ENCODE measurements around the gene FGGY.
"Not testable (repeated sequence)": the region's sequence is repeated elsewhere in the genome, so short reads cannot be mapped to it uniquely, and the experiment has no call there.

Gene FGGY

DNA sequence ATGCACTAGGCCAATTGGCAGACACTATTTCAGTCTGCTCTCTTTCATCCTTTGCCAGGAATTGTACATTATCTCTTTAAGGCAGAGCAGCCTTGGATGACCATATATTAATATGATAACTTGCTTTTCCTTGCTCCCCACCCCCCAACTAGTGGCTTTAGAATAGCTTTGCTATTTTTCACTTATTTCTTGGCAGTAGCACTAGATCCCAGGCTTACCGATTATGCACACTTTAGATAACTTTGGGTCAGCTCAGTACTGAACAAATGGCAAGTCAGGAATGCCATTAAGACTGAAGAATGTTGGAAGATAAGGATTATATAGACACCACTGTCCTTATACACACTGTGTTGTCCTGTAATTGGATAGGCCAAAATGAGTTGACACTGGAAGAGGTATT lies 146.4 kb downstream of the FGGY start:
- DNase-seq (ENCODE audit: low read depth), result no peak

DNA sequence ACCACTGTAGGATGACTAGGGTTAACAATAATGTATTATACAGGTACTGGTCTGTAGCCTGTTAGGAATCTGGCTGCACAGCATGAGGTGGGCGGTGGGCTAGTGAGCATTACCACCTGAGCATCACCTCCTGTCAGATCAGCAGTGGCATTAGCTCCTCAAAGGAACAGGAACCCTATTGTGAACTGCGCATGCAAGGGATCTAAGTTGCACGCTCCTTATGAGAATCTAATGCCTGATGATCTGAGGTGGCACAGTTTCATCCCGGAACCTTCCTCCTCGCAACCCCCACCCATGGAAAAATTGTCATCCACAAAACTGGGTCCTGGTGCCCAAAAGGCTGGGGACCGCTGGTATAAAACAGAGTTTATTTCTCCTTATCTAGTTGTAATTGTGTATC lies 147.6 kb downstream of the FGGY start:
- DNase-seq (ENCODE audit: low read depth), result no peak

- DNase-seq (ENCODE audit: low read depth), result no peak
Measured at GRCh38 chr1:59445040-59445439, 148.1 kb downstream of the FGGY start.

DNA sequence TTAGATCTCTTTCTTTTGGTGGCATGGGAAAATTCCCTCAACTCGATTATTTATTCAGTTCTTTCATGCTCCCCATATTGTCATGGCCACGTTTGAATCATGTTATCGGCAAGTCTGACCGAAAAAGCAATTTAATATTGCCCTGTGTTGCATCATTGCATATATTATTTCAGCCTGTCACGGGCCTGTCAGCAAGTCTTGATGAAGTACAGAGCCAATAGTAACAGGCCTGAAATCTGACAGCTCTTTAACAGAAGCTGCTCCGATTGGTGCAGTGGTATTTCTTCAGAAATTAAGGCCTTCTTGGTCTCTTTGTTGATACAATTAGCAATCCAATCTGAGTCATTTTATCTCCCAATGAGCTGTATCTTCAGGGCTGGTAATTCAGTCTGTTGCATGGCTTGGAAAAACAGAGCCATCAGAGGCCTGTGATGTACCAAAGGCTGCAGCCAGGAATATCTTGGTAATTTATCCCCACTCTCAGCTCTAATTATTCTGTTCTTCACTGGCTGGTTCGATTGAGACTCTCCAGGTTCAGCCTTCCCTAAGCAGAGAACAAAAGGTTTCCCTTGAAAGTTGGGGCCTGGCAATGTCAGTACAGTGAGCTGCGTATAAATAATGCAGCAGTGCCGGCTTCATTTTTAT lies 149.5 kb downstream of the FGGY start:
- no peak for DNase-seq (ENCODE audit: low read depth)

DNA sequence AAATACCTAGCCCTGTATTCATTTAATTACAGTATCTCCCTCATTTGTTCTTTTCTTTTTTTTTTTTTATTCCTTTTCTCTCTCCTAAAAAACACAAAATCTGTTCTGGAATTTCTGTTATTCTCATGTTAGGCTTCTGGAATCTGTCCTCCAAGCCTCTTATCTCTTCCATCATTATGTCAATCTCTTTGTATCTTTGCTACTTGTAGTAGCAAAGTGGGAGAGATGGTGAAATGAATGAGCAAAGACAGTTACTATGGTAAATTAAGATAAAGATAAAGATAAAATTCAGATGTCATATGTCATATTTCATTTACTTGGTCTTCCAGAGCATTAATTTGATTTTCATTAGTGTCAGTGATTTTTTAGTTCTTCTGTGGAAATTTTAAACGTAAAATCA lies 155.1 kb downstream of the FGGY start:
- DNase-seq (ENCODE audit: low read depth), result no peak

GRCh38 chr1:59452559-59452958 lies 155.7 kb downstream of the FGGY start:
- no peak for DNase-seq (ENCODE audit: low read depth)

GRCh38 chr1:59453297-59453968 lies 156.5 kb downstream of the FGGY start:
- DNase-seq (ENCODE audit: low read depth), result no peak

- DNase-seq (ENCODE audit: low read depth), result no peak
Measured at GRCh38 chr1:59455206-59455605, 158.3 kb downstream of the FGGY start.

DNA sequence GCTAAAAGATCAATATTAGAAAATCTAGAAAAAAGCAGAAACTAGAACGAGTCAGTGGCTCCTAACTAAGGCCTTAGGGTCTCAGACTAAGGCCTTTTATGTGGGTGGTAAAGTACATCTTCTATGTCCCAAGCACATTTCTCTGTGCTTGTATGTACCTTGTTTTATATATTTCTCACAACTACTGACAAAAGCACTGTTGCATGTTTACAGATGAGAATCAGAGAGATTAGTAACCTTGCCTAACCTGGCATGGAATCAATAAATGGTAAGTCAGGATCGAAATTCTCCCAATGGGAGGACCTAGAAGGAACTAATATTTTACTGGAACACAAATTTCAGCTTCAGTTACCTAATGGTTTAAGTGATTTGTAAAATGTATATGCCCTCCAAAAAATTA lies 160.9 kb downstream of the FGGY start:
- no peak for DNase-seq (ENCODE audit: low read depth)

DNA sequence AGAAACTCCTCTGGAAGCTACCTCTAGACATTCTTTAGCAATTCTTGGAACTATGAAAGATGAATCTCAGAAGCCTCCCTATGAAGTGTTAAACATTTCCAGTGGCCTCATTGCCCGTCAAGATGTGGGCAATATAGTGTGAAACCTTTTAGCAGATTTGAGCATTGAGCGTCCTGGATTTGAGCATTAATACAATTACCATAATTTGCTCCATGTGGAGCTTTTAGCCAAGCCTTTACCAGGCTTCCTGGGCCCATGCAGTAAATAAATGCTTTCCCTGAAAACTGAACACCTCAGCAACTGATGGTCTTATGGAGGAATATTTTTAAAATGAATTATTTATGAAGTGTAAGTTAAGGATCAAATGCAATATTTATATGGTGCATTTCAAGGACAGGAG lies 162.0 kb downstream of the FGGY start:
- no peak for DNase-seq (ENCODE audit: low read depth)

DNA sequence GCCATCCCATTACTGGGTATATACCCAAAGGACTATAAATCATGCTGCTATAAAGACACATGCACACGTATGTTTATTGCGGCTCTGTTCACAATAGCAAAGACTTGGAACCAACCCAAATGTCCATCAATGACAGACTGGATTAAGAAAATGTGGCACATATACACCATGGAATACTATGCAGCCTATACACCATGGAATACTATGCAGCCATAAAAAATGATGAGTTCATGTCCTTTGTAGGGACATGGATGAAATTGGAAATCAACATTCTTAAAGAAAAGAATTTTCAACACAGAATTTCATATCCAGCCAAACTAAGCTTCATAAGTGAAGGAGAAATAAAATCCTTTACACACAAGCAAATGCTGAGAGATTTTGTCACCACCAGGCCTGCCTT lies 166.0 kb downstream of the FGGY start:
- not testable (repeated sequence) for DNase-seq (ENCODE audit: low read depth)

GRCh38 chr1:59465478-59465877 lies 168.6 kb downstream of the FGGY start:
- not testable (repeated sequence) for DNase-seq (ENCODE audit: low read depth)

GRCh38 chr1:59468828-59469428 lies 172.0 kb downstream of the FGGY start:
- no peak for DNase-seq (ENCODE audit: low read depth)

DNA sequence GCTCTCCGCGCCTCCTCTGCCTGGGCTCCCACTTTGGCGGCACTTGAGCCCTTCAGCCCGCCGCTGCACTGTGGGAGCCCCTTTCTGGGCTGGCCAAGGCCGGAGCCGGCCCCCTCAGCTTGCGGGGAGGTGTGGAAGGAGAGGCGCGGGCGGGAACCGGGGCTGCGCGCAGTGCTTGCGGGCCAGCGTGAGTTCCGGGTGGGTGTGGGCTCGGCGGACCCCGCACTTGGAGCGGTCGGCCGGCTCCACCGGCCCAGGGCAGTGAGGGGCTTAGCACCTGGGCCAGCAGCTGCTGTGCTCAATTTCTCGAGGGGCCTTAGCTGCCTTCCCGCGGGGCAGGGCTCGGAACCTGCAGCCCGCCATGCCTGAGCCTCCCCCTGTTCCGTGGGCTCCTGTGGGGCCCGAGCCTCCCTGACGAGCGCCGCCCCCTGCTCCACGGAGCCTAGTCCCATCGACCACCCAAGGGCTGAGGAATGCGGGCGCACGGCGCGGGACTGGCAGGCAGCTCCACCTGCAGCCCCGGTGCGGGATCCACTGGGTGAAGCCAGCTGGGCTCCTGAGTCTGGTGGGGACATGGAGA lies 175.2 kb downstream of the FGGY start:
- not testable (repeated sequence) for DNase-seq (ENCODE audit: low read depth)

DNA sequence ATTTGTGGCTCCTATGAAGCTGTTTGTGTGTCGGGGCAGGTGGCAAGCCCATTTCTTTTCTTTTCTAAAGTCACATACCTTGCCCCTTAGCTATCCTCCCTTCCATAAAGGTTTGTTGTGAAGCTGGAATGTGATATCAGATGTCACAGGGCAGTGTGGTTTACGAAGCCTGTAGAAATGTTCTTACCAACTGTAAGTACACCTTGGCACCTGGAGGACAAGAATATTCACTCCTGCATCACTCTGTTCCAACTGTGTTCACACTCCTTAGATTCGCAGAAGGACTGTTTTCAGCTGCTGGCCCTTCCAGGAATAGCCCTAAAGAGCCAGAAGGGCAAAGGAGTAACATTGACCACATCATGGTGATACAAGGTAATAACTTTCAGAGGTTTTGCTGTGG lies 176.9 kb downstream of the FGGY start:
- no peak for DNase-seq (ENCODE audit: low read depth)

DNA sequence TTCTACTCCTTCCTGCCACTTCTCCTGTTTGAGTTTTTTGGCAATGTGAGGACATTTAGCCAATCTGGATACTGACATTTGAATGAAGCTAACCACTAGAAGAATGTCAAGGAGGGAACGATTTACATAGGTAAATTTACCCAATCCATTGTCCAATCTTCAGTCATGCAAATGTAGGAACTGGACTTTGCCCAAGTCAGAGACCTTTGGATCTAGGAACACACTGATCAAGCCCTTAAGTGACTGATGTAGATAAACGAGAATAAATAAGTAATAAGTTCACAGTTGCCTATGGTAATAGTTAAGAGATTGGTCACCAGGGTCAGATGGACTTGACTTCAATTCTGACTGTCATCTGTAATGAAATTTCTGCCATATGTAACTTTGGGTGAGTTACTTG lies 177.6 kb downstream of the FGGY start:
- DNase-seq (ENCODE audit: low read depth), result no peak

DNA sequence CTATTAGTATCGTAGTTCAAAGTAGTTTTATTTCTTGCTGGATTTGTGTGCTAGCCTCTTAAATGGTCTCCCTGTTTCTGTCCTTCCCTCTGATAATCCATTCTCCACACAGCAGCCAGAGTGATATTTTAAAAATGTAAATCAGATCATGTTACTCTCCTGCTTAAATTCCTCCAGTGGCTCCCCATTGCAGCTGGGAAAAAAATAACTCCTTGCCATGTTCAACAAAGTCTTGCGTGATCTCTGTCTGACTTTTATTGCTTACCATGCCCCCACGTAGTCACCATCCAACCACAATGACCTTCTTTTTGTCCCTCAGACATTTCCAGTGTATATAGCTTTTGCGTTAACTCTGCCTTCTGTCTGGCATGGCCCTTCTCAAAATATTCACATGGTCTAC lies 178.8 kb downstream of the FGGY start:
- DNase-seq (ENCODE audit: low read depth), result no peak

GRCh38 chr1:59477286-59477685 lies 180.4 kb downstream of the FGGY start:
- no peak for DNase-seq (ENCODE audit: low read depth)

DNA sequence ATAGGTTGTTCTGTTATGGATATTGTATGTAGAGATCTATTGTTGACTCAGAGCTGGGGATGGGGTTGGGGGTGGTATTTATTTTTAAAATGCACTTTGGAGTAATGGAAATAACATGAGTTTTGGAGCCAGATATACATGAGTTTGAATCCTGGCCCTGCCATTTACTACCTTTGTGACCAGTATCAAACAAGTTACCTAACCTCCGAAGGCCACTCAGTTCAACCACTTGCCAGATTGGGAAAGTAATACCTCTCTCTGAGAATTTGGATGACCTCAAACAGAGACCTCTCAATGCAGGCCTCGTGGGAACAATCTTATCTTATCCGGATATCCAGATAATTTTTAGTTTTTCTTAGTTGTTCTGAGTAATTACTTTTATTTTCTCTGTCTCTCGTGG lies 181.0 kb downstream of the FGGY start:
- DNase-seq (ENCODE audit: low read depth), result no peak

GRCh38 chr1:59478822-59479221 lies 181.9 kb downstream of the FGGY start:
- DNase-seq (ENCODE audit: low read depth), result no peak

DNA sequence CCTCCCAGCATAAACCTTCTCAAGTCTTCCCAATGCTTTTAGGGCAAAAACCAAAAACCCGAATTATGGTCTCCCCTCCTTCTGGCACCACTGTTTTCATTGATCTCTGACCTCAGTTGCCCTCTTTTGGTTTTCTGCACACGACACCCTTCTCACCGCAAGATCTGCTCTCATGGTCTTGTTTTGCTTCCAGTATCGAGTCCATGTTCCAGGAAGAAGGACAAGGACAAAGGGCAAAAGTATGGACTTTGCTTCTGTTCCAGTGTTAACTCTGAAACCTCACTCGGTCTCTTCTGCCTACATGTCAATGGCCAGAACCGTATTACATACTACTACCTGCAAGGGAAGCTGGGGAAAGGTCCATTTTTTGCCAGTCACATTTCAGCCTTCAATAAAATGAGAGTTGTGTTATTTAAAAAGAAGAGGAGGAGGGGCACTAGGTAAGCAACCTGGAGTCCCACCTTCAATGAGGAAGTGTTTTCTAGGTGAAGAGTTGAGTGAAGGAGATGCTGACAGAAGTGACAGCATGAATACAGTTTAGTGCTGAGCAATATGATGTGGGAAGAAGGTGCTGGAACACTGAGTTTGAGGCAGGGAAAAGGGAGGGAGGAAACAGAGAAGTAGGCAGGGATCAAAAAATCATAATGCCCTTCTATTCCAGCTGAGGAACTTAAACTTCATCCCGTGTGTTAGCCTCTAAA lies 183.4 kb downstream of the FGGY start:
- DNase-seq (ENCODE audit: low read depth), result no peak

GRCh38 chr1:59481881-59482505 lies 185.1 kb downstream of the FGGY start:
- DNase-seq (ENCODE audit: low read depth), result no peak

Data from stimulated activated CD8-positive, alpha-beta memory T cell treated with anti-CD3 and anti-CD28 coated beads, Interleukin-12 subunit alpha, Interleukin-12 subunit beta, amount 100 ng/mL, for 4 hours (primary cell).